Activated B cell treated with CpG ODN at 0.5 μM for 24 hours (primary cell): ENCODE results near the gene GNPAT. TPM values are rescaled to one million over a fixed set of nuclear protein-coding genes. Genes with fewer than 3 reads are reported as not detected.
A peak's percentile ranks its signal among the peaks of the same experiment; 100 is the strongest.

Experiments
- ATAC-seq: fragments of 200-7000 bp; cut with Tn5 transposase; one replicate; pipeline ENCODE4 v1.10.0; 2021; ENCODE audit warnings: low read depth, mild to moderate bottlenecking, moderate library complexity
- CTCF ChIA-PET: fragments of 350-600 bp; sonication (Branson Sonifier 250); formaldehyde crosslinking; loops from one replicate; lab custom pipeline; 2021; ENCODE audit warnings: antibody characterized with exemption; lab: Charles Lee
- POLR2A ChIA-PET: fragments of 350-600 bp; sonication (Branson Sonifier 250); formaldehyde crosslinking; loops from one replicate; lab custom pipeline; 2021; ENCODE audit warnings: antibody characterized with exemption; lab: Charles Lee
- DNase-seq: peaks from one replicate; pipeline ENCODE4 v3.0.0; 2022
- H3K27ac Mint-ChIP-seq: one replicate; pipeline ENCODE4 v1.8.0; 2020; ENCODE audit warnings: mixed read lengths
- H3K27me3 Mint-ChIP-seq: one replicate; pipeline ENCODE4 v1.8.0; 2021; ENCODE audit warnings: mixed read lengths
- H3K36me3 Mint-ChIP-seq: one replicate; pipeline ENCODE4 v1.8.0; 2021; ENCODE audit warnings: low read depth, mixed read lengths
- H3K4me1 Mint-ChIP-seq: one replicate; pipeline ENCODE4 v1.8.0; 2021; ENCODE audit warnings: mixed read lengths
- H3K4me3 Mint-ChIP-seq: one replicate; pipeline ENCODE4 v1.8.0; 2020; ENCODE audit warnings: mild to moderate bottlenecking, mixed read lengths
- H3K9me3 Mint-ChIP-seq: one replicate; pipeline ENCODE4 v1.8.0; 2020; ENCODE audit warnings: mixed read lengths
- intact Hi-C: fragments of 100-400 bp; cut with micrococcal nuclease; formaldehyde crosslinking; loops from one replicate; pipeline ENCODE4 v1.15.1; 2024
- total RNA-seq: library from RNA; stranded (reverse); gene quantifications from 2 replicates; pipeline ENCODE4 v1.2.3, GENCODE V29; 2022
- TF ChIP-seq, protein P1 (sequence below): fragments of 200-600 bp; IDR thresholded peaks from one replicate; pipeline ENCODE4 v1.8.0; 2022; ENCODE audit warnings: antibody characterized with exemption, mild to moderate bottlenecking

The GNPAT gene
- total RNA-seq = 45.7 and 47.4 TPM in 2 replicates

DNA sequence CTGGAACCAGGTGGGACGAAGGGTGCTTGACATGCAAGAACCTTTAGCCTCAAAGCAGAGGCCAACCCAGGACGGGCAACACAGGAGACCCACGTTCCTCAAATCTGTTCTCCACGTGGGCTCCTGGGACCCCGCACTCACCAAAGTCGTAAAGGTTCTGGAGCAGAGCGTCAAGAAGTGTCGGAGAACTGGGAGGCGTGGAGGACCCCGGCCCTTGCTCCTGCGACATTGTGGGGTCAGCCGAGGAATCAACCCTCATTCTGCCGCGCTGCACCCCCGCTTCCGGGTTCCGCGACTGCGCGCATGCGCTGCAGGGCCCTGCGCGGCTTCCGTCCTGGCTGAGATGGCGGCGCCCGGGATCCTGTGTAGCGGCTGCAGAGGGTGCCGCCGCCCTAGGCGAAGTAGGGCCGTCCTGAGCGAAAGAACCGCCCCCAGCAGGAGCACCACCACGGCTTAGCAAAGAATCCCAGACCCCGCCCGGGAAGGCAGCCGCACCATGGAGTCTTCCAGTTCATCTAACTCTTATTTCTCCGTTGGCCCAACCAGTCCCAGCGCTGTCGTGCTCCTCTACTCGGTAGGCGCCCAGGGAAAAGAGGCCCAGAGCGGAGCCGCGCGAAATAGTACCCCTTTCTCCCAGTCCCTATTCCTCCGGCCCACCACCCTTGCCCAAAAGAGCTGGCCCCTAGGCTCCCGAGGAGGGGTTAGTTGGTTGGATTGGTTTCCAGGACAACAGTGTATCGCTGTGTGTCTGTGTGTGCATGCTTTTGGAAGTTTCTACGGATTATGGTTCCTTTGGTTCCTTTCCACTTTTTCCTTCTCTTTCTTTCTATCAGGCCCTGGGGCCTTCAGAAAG is at the start of gene GNPAT:
Gene GNPAT, plus strand, starts transcription at position 330 of the 853 bp plus-strand sequence. Its CDS starts 167 bp downstream, at position 497.
- Mint-ChIP-seq H3K27ac (peak within 1 kb of the TSS; percentile 94), H3K4me3 (peak within 1 kb of the TSS; percentile 93), H3K4me1 (peaks cover 58% of the 10 kb centered on the region), H3K27me3 (no peaks in the 10 kb centered on the region), H3K9me3 (no peaks in the 10 kb centered on the region), H3K36me3 (peaks cover 61% of the 10 kb centered on the region)
- POLR2A ChIA-PET = interaction anchor here (0.8 to 3.1 kb wide), 6 partner anchors 21 to 598 kb away, joined by 3 to 18 read pairs (median 4); partner anchors contain the start of genes COG2, EXOC8 and SPRTN
- CTCF ChIA-PET = no interaction called here
- DNase-seq (peak; percentile 94), ATAC-seq (peak; percentile 98)
- TF ChIP-seq, protein P1, sequence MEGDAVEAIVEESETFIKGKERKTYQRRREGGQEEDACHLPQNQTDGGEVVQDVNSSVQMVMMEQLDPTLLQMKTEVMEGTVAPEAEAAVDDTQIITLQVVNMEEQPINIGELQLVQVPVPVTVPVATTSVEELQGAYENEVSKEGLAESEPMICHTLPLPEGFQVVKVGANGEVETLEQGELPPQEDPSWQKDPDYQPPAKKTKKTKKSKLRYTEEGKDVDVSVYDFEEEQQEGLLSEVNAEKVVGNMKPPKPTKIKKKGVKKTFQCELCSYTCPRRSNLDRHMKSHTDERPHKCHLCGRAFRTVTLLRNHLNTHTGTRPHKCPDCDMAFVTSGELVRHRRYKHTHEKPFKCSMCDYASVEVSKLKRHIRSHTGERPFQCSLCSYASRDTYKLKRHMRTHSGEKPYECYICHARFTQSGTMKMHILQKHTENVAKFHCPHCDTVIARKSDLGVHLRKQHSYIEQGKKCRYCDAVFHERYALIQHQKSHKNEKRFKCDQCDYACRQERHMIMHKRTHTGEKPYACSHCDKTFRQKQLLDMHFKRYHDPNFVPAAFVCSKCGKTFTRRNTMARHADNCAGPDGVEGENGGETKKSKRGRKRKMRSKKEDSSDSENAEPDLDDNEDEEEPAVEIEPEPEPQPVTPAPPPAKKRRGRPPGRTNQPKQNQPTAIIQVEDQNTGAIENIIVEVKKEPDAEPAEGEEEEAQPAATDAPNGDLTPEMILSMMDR = no peak
- intact Hi-C loops = loop anchor here (1.0 to 5.0 kb wide), 7 partner anchors 26 to 599 kb away; partner anchors contain the start of genes ARV1, COG2, DISC1 and EGLN1

- intact Hi-C loops = no loop called here
- no peak overlapping the region for H3K4me3 Mint-ChIP-seq
- H3K4me1 Mint-ChIP-seq = no peaks in the 10 kb centered on the region
- H3K27me3 Mint-ChIP-seq = peaks cover 33% of the 10 kb centered on the region
- TF ChIP-seq, protein P1 = no peak
- no peak overlapping the region for H3K27ac Mint-ChIP-seq
- H3K36me3 Mint-ChIP-seq = no peaks in the 10 kb centered on the region
- ATAC-seq (no peak), DNase-seq (no peak)
- H3K9me3 Mint-ChIP-seq = no peaks in the 10 kb centered on the region
- ChIA-PET POLR2A (no interaction called here), CTCF (no interaction called here)
These were observed 48.3 kb upstream of the GNPAT start for GRCh38 chr1:231192620-231193163.

GRCh38 chr1:231193710-231194340 is 47.2 kb upstream of the GNPAT start:
- H3K27me3 Mint-ChIP-seq = peaks cover 26% of the 10 kb centered on the region
- DNase-seq = no peak
- TF ChIP-seq, protein P1 = no peak
- ChIA-PET CTCF (no interaction called here), POLR2A (no interaction called here)
- no peak for ATAC-seq
- H3K36me3 Mint-ChIP-seq = no peaks in the 10 kb centered on the region
- no peaks in the 10 kb centered on the region for H3K4me1 Mint-ChIP-seq
- intact Hi-C loops = no loop called here
- H3K4me3 Mint-ChIP-seq = no peak overlapping the region
- H3K27ac Mint-ChIP-seq = no peak overlapping the region
- no peaks in the 10 kb centered on the region for H3K9me3 Mint-ChIP-seq

- intact Hi-C loops = no loop called here
- Mint-ChIP-seq H3K27me3 (peaks cover 26% of the 10 kb centered on the region), H3K4me1 (no peaks in the 10 kb centered on the region), H3K4me3 (no peak overlapping the region), H3K27ac (no peak overlapping the region), H3K9me3 (no peaks in the 10 kb centered on the region), H3K36me3 (no peaks in the 10 kb centered on the region)
- ChIA-PET POLR2A (no interaction called here), CTCF (no interaction called here)
- TF ChIP-seq, protein P1 = no peak
- DNase-seq (no peak), ATAC-seq (no peak)
These were observed 46.6 kb upstream of the GNPAT start for GRCh38 chr1:231194476-231194842.
